ENCODE results near the gene BCLAF1.
A peak's percentile ranks its signal among the peaks of the same experiment; 100 is the strongest.

Gene BCLAF1

GRCh38 chr6:136289579-136290409 is at the start of gene BCLAF1:
Gene BCLAF1 (minus strand): TSS chr6:136289846. CDS start chr6:136279866, 9,980 bp downstream.
- DNase-seq = peak; percentile 98

GRCh38 chr6:136338486-136338885 is 48.8 kb upstream of the BCLAF1 start:
- no peak for DNase-seq

- no peak for DNase-seq
Measured at GRCh38 chr6:136337606-136338005, 48.0 kb upstream of the BCLAF1 start.

- DNase-seq = no peak
Measured at GRCh38 chr6:136337121-136337520, 47.5 kb upstream of the BCLAF1 start.

- DNase-seq = no peak
Measured at GRCh38 chr6:136335736-136336363, 46.2 kb upstream of the BCLAF1 start.

- no peak for DNase-seq
Measured at GRCh38 chr6:136334853-136335252, 45.2 kb upstream of the BCLAF1 start.

GRCh38 chr6:136334465-136334846 is 44.8 kb upstream of the BCLAF1 start:
- no peak for DNase-seq

GRCh38 chr6:136333824-136334464 is 44.3 kb upstream of the BCLAF1 start:
- DNase-seq = no peak

GRCh38 chr6:136331461-136331860 is 41.8 kb upstream of the BCLAF1 start:
- DNase-seq = no peak

- DNase-seq = no peak
Measured at GRCh38 chr6:136330634-136331033, 41.0 kb upstream of the BCLAF1 start.

- peak; percentile 15 for DNase-seq
Measured at GRCh38 chr6:136326038-136326553, 36.5 kb upstream of the BCLAF1 start.

- no peak for DNase-seq
Measured at GRCh38 chr6:136324686-136325380, 35.2 kb upstream of the BCLAF1 start.

GRCh38 chr6:136323431-136324112 is 33.9 kb upstream of the BCLAF1 start:
- DNase-seq = no peak

- no peak for DNase-seq
Measured at GRCh38 chr6:136319732-136320131, 30.1 kb upstream of the BCLAF1 start.

GRCh38 chr6:136318676-136319075 is 29.0 kb upstream of the BCLAF1 start:
- DNase-seq = no peak

GRCh38 chr6:136317971-136318370 is 28.3 kb upstream of the BCLAF1 start:
- DNase-seq = no peak

- peak; percentile 64 for DNase-seq
Measured at GRCh38 chr6:136317021-136317694, 27.5 kb upstream of the BCLAF1 start.

- DNase-seq = no peak
Measured at GRCh38 chr6:136315594-136315993, 25.9 kb upstream of the BCLAF1 start.

GRCh38 chr6:136312975-136313374 is 23.3 kb upstream of the BCLAF1 start:
- DNase-seq = no peak

GRCh38 chr6:136309729-136310311 is 20.2 kb upstream of the BCLAF1 start:
- DNase-seq = no peak

- DNase-seq = no peak
Measured at GRCh38 chr6:136309171-136309570, 19.5 kb upstream of the BCLAF1 start.

Data from NCI-H1105 (cell line).